NB4 (cell line): ENCODE data around the gene OXNAD1.

Experiments used
- DNase-seq: peaks from one replicate; pipeline ENCODE4 v3.0.0; 2010; ENCODE audit warnings: low read depth
- H3K4me3 ChIP-seq: one replicate; pipeline ENCODE4 v1.5.1; 2011; ENCODE audit warnings: mild to moderate bottlenecking, low read depth, low read length, moderate library complexity
- MAX ChIP-seq: IDR thresholded peaks from 2 replicates; pipeline ENCODE4 v1.6.1; 2011; ENCODE audit warnings: low read depth, low read length
- MYC ChIP-seq: IDR thresholded peaks from 2 replicates; pipeline ENCODE4 v1.6.1; 2011; ENCODE audit warnings: low read depth, low read length
- POLR2A ChIP-seq: IDR thresholded peaks from 2 replicates; pipeline ENCODE4 v1.6.1; 2011; ENCODE audit warnings: mild to moderate bottlenecking; ENCODE audit not compliant: insufficient read length; ENCODE audit errors: extremely low read depth
- TF ChIP-seq, protein P1 (sequence below): IDR thresholded peaks from one replicate; pipeline ENCODE4 v1.5.1; 2012; ENCODE audit warnings: low read depth, low read length

The OXNAD1 gene

GRCh38 chr3:16318176-16318575 lies 53.2 kb downstream of the OXNAD1 start:
- no peak overlapping the region for H3K4me3 ChIP-seq
- no peak for DNase-seq
- TF ChIP-seq POLR2A (no peak), MAX (no peak), MYC (no peak)
- TF ChIP-seq, protein P1, sequence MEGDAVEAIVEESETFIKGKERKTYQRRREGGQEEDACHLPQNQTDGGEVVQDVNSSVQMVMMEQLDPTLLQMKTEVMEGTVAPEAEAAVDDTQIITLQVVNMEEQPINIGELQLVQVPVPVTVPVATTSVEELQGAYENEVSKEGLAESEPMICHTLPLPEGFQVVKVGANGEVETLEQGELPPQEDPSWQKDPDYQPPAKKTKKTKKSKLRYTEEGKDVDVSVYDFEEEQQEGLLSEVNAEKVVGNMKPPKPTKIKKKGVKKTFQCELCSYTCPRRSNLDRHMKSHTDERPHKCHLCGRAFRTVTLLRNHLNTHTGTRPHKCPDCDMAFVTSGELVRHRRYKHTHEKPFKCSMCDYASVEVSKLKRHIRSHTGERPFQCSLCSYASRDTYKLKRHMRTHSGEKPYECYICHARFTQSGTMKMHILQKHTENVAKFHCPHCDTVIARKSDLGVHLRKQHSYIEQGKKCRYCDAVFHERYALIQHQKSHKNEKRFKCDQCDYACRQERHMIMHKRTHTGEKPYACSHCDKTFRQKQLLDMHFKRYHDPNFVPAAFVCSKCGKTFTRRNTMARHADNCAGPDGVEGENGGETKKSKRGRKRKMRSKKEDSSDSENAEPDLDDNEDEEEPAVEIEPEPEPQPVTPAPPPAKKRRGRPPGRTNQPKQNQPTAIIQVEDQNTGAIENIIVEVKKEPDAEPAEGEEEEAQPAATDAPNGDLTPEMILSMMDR = no peak

DNA sequence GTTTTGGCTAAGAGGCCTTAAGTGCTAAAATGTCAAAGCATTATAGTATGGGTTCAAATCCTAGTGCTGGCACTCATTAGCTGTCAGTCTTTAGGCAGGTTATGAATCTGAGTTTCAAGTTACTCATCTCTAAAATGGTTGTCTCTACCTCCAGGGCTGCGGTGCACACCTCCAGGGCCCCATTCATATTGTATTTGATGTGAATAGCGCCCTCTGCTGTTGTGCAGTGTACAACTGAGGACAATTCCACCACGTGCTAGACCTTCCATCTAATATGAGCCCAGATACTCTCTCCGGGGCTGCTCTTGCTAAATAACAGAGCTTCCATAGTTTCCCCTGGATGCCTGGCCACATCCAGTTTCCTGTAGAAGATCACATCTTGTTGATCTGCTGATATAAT lies 54.3 kb downstream of the OXNAD1 start:
- TF ChIP-seq MYC (no peak), POLR2A (no peak)
- TF ChIP-seq, protein P1 = peak; percentile 61
- peak; percentile 61 for DNase-seq
- H3K4me3 ChIP-seq = no peak overlapping the region

- H3K4me3 ChIP-seq = no peak overlapping the region
- no peak for DNase-seq
- TF ChIP-seq POLR2A (no peak), MYC (no peak), MAX (no peak)
- TF ChIP-seq, protein P1 = no peak
Measured at GRCh38 chr3:16319723-16320122, 54.7 kb downstream of the OXNAD1 start.

DNA sequence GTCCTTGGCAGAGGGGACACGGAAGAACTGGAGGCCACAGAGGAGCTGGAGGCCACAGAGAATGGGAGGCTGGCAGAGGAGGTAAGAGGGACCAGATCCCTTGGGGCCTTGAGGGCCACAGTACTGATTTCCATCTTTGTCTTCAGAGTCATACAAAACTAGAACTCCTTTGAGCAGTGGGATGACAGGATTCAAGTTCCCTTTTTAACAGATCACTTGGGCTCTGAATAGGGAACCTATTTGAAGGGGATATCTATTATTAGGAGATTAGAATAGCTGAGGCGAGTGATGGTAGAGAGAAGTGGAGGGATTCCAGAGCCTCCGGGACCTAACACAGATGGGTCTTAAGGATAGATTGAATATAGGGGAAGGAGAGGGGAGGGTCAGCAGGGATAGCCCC lies 55.7 kb downstream of the OXNAD1 start:
- DNase-seq = no peak
- H3K4me3 ChIP-seq = no peak overlapping the region
- TF ChIP-seq MAX (no peak), POLR2A (no peak), MYC (no peak)
- TF ChIP-seq, protein P1 = no peak

DNA sequence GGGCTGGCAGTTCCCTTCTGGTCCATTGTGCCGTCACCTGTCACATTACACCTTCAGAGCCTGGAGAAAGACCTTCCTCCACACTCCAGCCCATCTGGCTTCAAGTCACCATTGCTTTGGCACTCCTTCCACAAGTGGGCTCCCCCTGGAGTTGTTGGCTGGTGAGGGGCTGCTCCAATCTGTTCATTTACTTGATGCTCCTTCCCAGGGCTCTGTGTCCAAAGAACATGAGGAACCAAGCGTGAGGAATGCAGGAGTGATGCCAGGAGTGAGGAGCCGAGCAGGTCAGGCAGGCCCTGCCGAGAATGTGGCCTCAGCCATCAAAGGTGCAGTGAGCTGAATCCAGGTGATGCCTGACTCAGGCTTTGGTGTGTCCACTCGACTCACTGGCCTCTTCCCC lies 57.2 kb downstream of the OXNAD1 start:
- H3K4me3 ChIP-seq = no peak overlapping the region
- TF ChIP-seq MYC (no peak), POLR2A (no peak), MAX (no peak)
- TF ChIP-seq, protein P1 = no peak
- no peak for DNase-seq

DNA sequence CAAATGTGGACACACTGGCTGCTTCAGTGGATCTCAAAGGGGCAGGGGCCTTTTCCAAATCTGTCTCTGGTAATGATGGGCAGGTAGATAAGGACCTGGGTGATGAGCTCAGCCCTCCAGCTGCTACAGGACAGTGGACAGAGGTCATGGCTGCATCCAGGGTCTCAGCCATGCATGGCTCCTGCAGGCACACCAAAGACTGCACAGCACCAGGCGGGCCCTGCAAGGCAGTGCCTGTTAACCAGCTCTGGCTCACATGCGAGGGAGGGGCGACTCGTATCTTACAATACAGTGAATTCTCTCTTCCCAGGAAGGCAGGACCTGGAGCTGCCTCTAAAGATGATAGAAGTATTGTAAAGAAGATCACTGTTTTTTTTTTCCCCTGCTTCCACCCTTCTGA lies 58.7 kb downstream of the OXNAD1 start:
- no peak for DNase-seq
- TF ChIP-seq POLR2A (no peak), MAX (no peak), MYC (no peak)
- TF ChIP-seq, protein P1 = no peak
- no peak overlapping the region for H3K4me3 ChIP-seq
